NCI-H1417 treated with DMSO at 0.1 percent for 48 hours (cell line): Measurements from ENCODE around the gene EPHA3.

Source experiments
- DNase-seq: peaks from one replicate; lab custom pipeline; 2025; lab: John Stamatoyannopoulos, UW

EPHA3 gene

GRCh38 chr3:89447243-89447642 is 339.8 kb downstream of the EPHA3 start:
- no peak for DNase-seq

- no peak for DNase-seq
Measured at GRCh38 chr3:89449086-89449485, 341.7 kb downstream of the EPHA3 start.

- no peak for DNase-seq
Measured at GRCh38 chr3:89452066-89452465, 344.6 kb downstream of the EPHA3 start.

GRCh38 chr3:89455240-89455639 is 347.8 kb downstream of the EPHA3 start:
- DNase-seq: no peak

- no peak for DNase-seq
Measured at GRCh38 chr3:89467898-89468363, 360.5 kb downstream of the EPHA3 start.

DNA sequence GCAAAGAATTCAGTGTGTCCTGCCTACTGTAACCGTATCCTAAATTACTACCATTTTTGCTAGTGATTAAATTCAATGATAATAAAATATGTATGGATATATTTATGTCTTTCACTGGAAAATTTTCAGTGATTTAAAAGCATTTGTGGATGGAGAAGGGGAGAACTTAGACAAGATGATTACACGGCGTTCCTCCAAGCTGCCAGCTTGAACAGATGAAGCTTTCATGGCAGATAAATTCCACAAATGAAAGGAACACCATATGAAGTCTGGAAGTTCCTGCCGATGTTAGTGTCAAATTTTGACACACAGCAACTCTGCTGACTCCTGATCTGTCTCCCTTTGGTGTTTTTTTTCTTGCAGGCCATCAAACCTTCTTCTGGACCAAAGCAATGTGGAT is 364.7 kb downstream of the EPHA3 start:
- DNase-seq: no peak

DNA sequence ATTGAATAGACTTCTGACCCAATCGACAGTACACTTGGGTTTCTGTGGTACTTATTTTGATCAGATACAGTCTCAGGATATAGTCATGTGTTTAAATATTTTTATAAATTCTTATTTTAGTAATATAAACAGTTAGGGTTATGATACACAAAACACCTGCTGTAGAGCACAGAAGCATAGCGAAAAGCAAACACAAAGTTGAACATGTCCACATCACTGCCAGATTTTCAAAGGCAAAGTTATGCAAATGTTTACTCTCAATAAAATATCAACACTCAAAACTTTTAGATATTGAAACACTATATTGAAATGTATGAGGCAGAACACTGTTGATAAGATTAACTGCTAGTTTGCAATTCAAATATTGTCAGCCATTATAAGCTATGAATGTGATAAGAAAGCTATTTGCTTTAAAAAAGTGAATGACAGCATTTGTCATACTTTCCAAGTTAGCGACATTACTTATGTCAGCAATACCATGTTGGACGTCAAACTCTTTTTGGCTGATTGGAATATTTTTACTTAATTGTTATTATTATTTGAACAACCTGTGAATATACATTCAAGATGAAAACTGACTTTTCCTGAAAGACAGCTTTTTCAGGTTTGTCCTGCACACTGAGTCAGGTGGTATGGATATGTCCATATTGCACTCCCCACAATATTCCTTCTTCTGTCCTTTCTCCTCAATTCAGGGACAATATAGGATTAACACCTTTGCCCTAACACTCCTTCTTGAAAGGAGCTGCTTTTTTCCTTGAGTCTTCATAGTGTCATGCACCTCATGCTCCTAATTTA is 367.1 kb downstream of the EPHA3 start:
- DNase-seq: no peak

DNA sequence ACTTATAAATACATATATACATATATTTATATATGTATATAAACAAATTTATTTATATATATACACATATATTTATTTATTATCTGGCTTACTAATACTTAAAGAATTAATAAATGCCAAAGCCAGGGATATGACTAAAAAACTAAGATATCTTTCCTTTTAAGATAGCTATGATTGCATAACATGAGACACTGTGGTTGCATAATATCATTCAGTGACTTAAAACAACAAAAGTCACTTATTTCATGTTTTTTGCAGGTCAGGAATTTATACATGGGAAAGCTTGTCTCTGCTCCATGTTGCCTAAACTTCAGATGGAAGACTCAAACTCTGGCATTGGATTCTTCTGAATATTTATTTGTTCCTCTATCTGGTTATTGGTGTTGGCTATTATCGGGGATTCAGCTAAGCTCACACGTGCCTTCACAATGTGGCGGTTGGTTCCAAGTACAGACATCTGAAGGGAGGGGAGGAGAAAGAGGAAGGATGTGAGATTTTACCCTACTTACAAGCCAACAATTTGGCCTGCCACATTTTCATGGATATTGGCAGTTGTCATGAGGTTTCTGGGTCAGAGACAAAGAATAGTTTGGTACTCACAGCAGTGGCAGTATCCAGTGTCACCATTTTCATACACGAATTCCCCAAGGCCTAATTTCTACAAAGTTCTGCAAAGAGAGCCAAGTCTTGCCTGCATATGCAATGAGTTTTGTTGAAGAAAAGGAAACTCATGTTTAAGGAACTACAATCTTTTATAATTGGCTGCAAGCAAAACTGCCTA is 381.6 kb downstream of the EPHA3 start:
- no peak for DNase-seq

- DNase-seq: no peak
Measured at GRCh38 chr3:89490129-89490528, 382.7 kb downstream of the EPHA3 start.

GRCh38 chr3:89494734-89495133 is 387.3 kb downstream of the EPHA3 start:
- no peak for DNase-seq

DNA sequence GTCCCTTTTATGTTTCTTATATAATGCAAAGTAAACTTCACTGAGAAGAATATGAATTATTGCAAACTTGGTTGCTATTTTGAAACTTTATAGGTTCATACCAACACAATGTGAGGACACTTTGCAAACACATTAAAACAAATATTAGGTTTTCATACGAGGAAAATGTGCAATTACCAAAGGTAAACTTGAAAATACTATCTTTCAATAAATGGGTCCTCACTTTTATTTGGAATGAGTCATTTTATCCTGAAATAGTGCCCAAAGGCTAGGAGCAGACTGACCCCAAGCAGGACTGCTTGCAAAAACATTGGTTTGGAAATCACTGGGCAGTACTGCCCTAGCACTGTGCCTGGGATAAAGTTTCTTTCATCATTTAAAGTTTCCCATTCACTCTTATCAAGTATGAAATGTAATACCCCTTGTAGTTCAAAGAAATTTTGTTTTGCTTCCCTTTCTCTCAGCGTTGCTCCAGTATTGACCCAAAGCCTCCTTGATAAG is 396.5 kb downstream of the EPHA3 start:
- no peak for DNase-seq

GRCh38 chr3:89504432-89504831 is 397.0 kb downstream of the EPHA3 start:
- DNase-seq: no peak

- no peak for DNase-seq
Measured at GRCh38 chr3:89506462-89507103, 399.2 kb downstream of the EPHA3 start.

DNA sequence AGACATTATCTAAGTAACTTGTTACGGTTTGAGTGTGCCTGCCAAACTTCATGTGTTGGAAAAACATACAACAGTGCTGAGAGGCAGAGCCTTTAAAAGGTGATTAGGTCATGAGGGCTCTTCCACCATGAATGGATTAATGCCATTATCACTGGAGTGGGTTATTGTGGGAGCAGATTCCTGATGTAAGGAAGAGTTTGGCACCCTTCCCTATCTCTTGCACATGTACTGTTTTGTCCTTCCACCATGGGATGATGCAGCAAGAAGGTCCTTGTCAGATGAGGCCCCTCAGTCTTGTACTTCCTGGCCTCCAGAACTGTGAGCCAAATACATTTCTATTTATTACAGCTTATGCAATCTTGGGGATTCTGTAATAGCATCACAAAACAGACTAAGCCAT is 413.9 kb downstream of the EPHA3 start:
- no peak for DNase-seq

- no peak for DNase-seq
Measured at GRCh38 chr3:89522155-89522554, 414.7 kb downstream of the EPHA3 start.

DNA sequence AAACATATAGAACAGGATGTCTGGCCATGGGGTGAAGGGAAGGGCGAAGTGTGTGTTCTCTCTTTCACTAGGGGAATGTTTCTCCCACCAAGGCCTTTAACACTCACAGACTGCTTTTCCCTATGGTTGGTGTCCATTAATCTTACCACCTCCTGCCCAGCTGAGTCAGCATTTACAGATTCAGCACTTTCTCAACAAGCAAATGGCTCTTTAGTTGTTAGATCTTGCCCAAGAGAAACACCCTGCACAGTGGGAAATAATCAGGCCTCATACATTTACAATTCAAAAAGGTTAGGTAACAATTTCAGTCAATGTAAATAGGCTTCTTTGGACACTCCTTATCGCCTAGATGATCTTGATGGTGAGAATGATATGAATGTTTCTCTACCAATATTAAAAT is 418.2 kb downstream of the EPHA3 start:
- DNase-seq: no peak

- no peak for DNase-seq
Measured at GRCh38 chr3:89527736-89528305, 420.4 kb downstream of the EPHA3 start.
